Body of pancreas (tissue), 4 donors: ENCODE results near the gene METTL23. TPM values are rescaled to one million over a fixed set of nuclear protein-coding genes. Genes with fewer than 3 reads are reported as not detected.

ENCODE experiments used
- ATAC-seq: fragments of 150-250 bp; one replicate; pipeline ENCODE4 v1.9.1; 2016
- DNase-seq, 4 donors: peaks; one replicate each; pipeline ENCODE4 v3.0.0-alpha.2; 2019
- H3K27ac ChIP-seq, 4 donors: fragments of 200-600 bp; sonication (generic); 1 replicate in 3 of 4; 2 replicates in 1 of 4; pipeline versions ENCODE4 v1.5.1 to v1.6.1; 2016 to 2019; ENCODE audit warnings: mild to moderate bottlenecking in 1 of 4, mixed read lengths in 1 of 4, moderate library complexity in 1 of 4
- H3K27me3 ChIP-seq, 2 donors: fragments of 200-600 bp; sonication (generic); one replicate each; pipeline ENCODE4 v1.6.0; 2016; ENCODE audit warnings: mild to moderate bottlenecking in 1 of 2
- H3K36me3 ChIP-seq, 2 donors: fragments of 200-600 bp; sonication (generic); replicated peaks in 1 of 2; 2 replicates each; pipeline ENCODE4 v1.5.1; 2016; ENCODE audit warnings: low read depth in 2 of 2; ENCODE audit not compliant: insufficient read depth in 1 of 2
- H3K4me1 ChIP-seq: fragments of 200-600 bp; sonication (generic); one replicate; pipeline ENCODE4 v1.6.0; 2016
- H3K4me3 ChIP-seq, 2 donors: fragments of 200-600 bp; sonication (generic); 1 replicate in 1 of 2; 2 replicates in 1 of 2; pipeline ENCODE4 v1.5.1; 2016 to 2019
- H3K9me3 ChIP-seq, 3 donors: fragments of 200-600 bp; sonication (generic); 1 replicate in 2 of 3; 2 replicates in 1 of 3; pipeline ENCODE4 v1.5.1; 2016
- CTCF ChIP-seq, 7 experiments: fragments of 450-650 bp in 4 of 7; fragments of 200-600 bp in 3 of 7; sonication (generic) in 3 of 7; IDR thresholded peaks; one replicate each; pipeline ENCODE4 v1.5.1; 2016 to 2019; ENCODE audit warnings: antibody characterized with exemption in 7 of 7
- POLR2A ChIP-seq, 3 donors: fragments of 450-650 bp; IDR thresholded peaks; one replicate each; pipeline ENCODE4 v1.6.1; 2016; ENCODE audit warnings: antibody characterized with exemption in 3 of 3, mild to moderate bottlenecking in 2 of 3
- WGBS, 2 donors: methylation state at CpG; one replicate each; pipeline ENCODE4 v1.1.5; 2017; 5-methylcytosine and 5-hydroxymethylcytosine counted together
- intact Hi-C: fragments of 100-400 bp; cut with DNase I; formaldehyde crosslinking; loops from one replicate; pipeline ENCODE4 v1.15.1; 2023
- total RNA-seq, 2 donors: library from RNA; depleted of rRNA; stranded (reverse); fragments of >200 nt; gene quantifications; one replicate each; pipeline ENCODE4 v1.1.0, GENCODE V29; 2016

METTL23 gene
- total RNA-seq, 2 donors from 2014 or later: 25.9 to 44.2 TPM

GRCh38 chr17:76700270-76700616 is 26.4 kb upstream of the METTL23 start:
- WGBS, 2 donors: 74 to 80% methylated on average over 8 of the region's 8 CpGs
- no peaks in the 10 kb centered on the region for H3K27me3 ChIP-seq
- intact Hi-C loops: no loop called here
- H3K36me3 ChIP-seq: no peaks in the 10 kb centered on the region
- H3K4me3 ChIP-seq: no peak overlapping the region
- peaks cover 19% of the 10 kb centered on the region for H3K4me1 ChIP-seq
- H3K27ac ChIP-seq: peak overlapping the region in 3 of 4 donors; percentile 30 to 67 (median 55)
- DNase-seq (no peak), ATAC-seq (no peak)
- no peaks in the 10 kb centered on the region for H3K9me3 ChIP-seq
- TF ChIP-seq POLR2A (IDR thresholded peaks at IDR 0.05): no peak
- no peak for TF ChIP-seq CTCF (IDR thresholded peaks at IDR 0.05)

- no peak for TF ChIP-seq CTCF (IDR thresholded peaks at IDR 0.05)
- no peak overlapping the region for H3K4me3 ChIP-seq
- DNase-seq: peak in 2 of 4 donors; percentile 29 to 42
- no peaks in the 10 kb centered on the region for H3K36me3 ChIP-seq
- 66 to 77% methylated on average over 32 to 33 of the region's 33 CpGs for WGBS, 2 donors
- H3K27ac ChIP-seq: peak overlapping the region in 3 of 4 donors; percentile 30 to 67 (median 55)
- H3K9me3 ChIP-seq: no peaks in the 10 kb centered on the region
- no peaks in the 10 kb centered on the region for H3K27me3 ChIP-seq
- peak; percentile 49 for ATAC-seq
- intact Hi-C loops: no loop called here
- H3K4me1 ChIP-seq: peaks cover 19% of the 10 kb centered on the region
These were observed 25.8 kb upstream of the METTL23 start for GRCh38 chr17:76700617-76701470.

GRCh38 chr17:76701471-76701967 is 25.1 kb upstream of the METTL23 start:
- DNase-seq: no peak
- H3K9me3 ChIP-seq: no peaks in the 10 kb centered on the region
- H3K27me3 ChIP-seq: no peaks in the 10 kb centered on the region
- no peaks in the 10 kb centered on the region for H3K36me3 ChIP-seq
- TF ChIP-seq CTCF (IDR thresholded peaks at IDR 0.05): no peak
- TF ChIP-seq POLR2A (IDR thresholded peaks at IDR 0.05): no peak
- H3K27ac ChIP-seq: peak overlapping the region in 2 of 4 donors; percentile 2 to 67
- ATAC-seq: no peak
- H3K4me3 ChIP-seq: no peak overlapping the region
- H3K4me1 ChIP-seq: peaks cover 19% of the 10 kb centered on the region
- WGBS, 2 donors: 67 to 76% methylated on average over 10 to 11 of the region's 11 CpGs
- intact Hi-C loops: no loop called here

- Histone ChIP-seq H3K36me3 (no peaks in the 10 kb centered on the region), H3K9me3 (no peaks in the 10 kb centered on the region), H3K27me3 (no peaks in the 10 kb centered on the region), H3K4me3 (no peak overlapping the region), H3K4me1 (peaks cover 19% of the 10 kb centered on the region), H3K27ac (peak overlapping the region in 1 of 4 donors; percentile 2)
- DNase-seq (no peak), ATAC-seq (no peak)
- intact Hi-C loops: no loop called here
- no peak for TF ChIP-seq CTCF (IDR thresholded peaks at IDR 0.05)
- 30 to 52% methylated on average over 2 of the region's 2 CpGs for WGBS, 2 donors
These were observed 24.6 kb upstream of the METTL23 start for GRCh38 chr17:76702076-76702475.
